NCI-H128 (cell line): ENCODE measurements around the gene OR2F1.

ENCODE experiments used
- DNase-seq: peaks from one replicate; lab custom pipeline; 2025; ENCODE audit not compliant: unreplicated experiment; lab: John Stamatoyannopoulos, UW

OR2F1 gene

GRCh38 chr7:143953421-143953820 lies 1.2 kb upstream of the OR2F1 start:
- DNase-seq = no peak

- no peak for DNase-seq
These were observed 509 bp upstream of the OR2F1 start for GRCh38 chr7:143954135-143954534.

- no peak for DNase-seq
These were observed 4.1 kb downstream of the OR2F1 start for GRCh38 chr7:143958781-143959180.

GRCh38 chr7:143960813-143961610 lies 6.4 kb downstream of the OR2F1 start:
- DNase-seq = no peak

GRCh38 chr7:143965280-143965679 lies 10.6 kb downstream of the OR2F1 start:
- DNase-seq = no peak

- DNase-seq = no peak
These were observed 12.8 kb downstream of the OR2F1 start for GRCh38 chr7:143967398-143967797.

GRCh38 chr7:143973870-143974416 lies 19.3 kb downstream of the OR2F1 start:
- DNase-seq = no peak

GRCh38 chr7:143974459-143974858 lies 19.8 kb downstream of the OR2F1 start:
- no peak for DNase-seq

GRCh38 chr7:143975617-143976016 lies 21.0 kb downstream of the OR2F1 start:
- DNase-seq = no peak

- no peak for DNase-seq
These were observed 23.9 kb downstream of the OR2F1 start for GRCh38 chr7:143978585-143978984.

- no peak for DNase-seq
These were observed 24.7 kb downstream of the OR2F1 start for GRCh38 chr7:143979359-143979758.

GRCh38 chr7:143979998-143980397 lies 25.4 kb downstream of the OR2F1 start:
- no peak for DNase-seq

- DNase-seq = no peak
These were observed 26.3 kb downstream of the OR2F1 start for GRCh38 chr7:143980746-143981510.

GRCh38 chr7:143983960-143984359 lies 29.3 kb downstream of the OR2F1 start:
- no peak for DNase-seq

GRCh38 chr7:143987513-143987912 lies 32.9 kb downstream of the OR2F1 start:
- no peak for DNase-seq

- no peak for DNase-seq
These were observed 34.5 kb downstream of the OR2F1 start for GRCh38 chr7:143988976-143989745.

GRCh38 chr7:143992670-143993069 lies 38.0 kb downstream of the OR2F1 start:
- DNase-seq = no peak

- DNase-seq = no peak
These were observed 39.3 kb downstream of the OR2F1 start for GRCh38 chr7:143993924-143994323.

- DNase-seq = no peak
These were observed 45.4 kb downstream of the OR2F1 start, which contains the start of gene OR6B1 for GRCh38 chr7:144000020-144000419. Gene OR6B1 (plus strand): TSS chr7:144000320. CDS start chr7:144003997, 3,677 bp downstream.

- DNase-seq = no peak
These were observed 46.9 kb downstream of the OR2F1 start for GRCh38 chr7:144001543-144001942.

GRCh38 chr7:144004703-144005102 lies 50.1 kb downstream of the OR2F1 start:
- no peak for DNase-seq
